GM19193 (cell line): ENCODE data around the gene COX19.

Experiments
- POLR2A ChIP-seq: IDR thresholded peaks from 4 replicates; pipeline ENCODE4 v1.6.1; 2011; ENCODE audit not compliant: insufficient read depth, insufficient read length; ENCODE audit errors: extremely low read depth

The COX19 gene

GRCh38 chr7:987909-988308 lies 12.6 kb upstream of the COX19 start:
- no peak for TF ChIP-seq POLR2A

- TF ChIP-seq POLR2A, result no peak
Observed at GRCh38 chr7:986766-987751, 11.7 kb upstream of the COX19 start.

GRCh38 chr7:985915-986741 lies 10.8 kb upstream of the COX19 start:
- TF ChIP-seq POLR2A, result no peak

GRCh38 chr7:985127-985416 lies 9.7 kb upstream of the COX19 start:
- TF ChIP-seq POLR2A, result no peak

GRCh38 chr7:984361-985126 lies 9.2 kb upstream of the COX19 start:
- no peak for TF ChIP-seq POLR2A

- no peak for TF ChIP-seq POLR2A
Observed at GRCh38 chr7:983616-984071, 8.3 kb upstream of the COX19 start.

- TF ChIP-seq POLR2A, result no peak
Observed at GRCh38 chr7:983004-983615, 7.8 kb upstream of the COX19 start, which contains the start of gene CYP2W1. Gene CYP2W1, plus strand, starts transcription at chr7:983181. Its CDS starts 31 bp downstream, at chr7:983212.

GRCh38 chr7:982511-983003 lies 7.2 kb upstream of the COX19 start:
- no peak for TF ChIP-seq POLR2A

GRCh38 chr7:981793-982510 lies 6.6 kb upstream of the COX19 start:
- no peak for TF ChIP-seq POLR2A

GRCh38 chr7:979886-980571 lies 4.7 kb upstream of the COX19 start:
- no peak for TF ChIP-seq POLR2A

- TF ChIP-seq POLR2A, result no peak
Observed at GRCh38 chr7:979151-979550, 3.8 kb upstream of the COX19 start.

GRCh38 chr7:978416-979091 lies 3.2 kb upstream of the COX19 start:
- no peak for TF ChIP-seq POLR2A

- TF ChIP-seq POLR2A, result no peak
Observed at GRCh38 chr7:978049-978346, 2.6 kb upstream of the COX19 start.
